Prostate gland (tissue), 2 donors: ENCODE data around the gene GDF2.

Experiments used
- CTCF ChIP-seq, 4 experiments: fragments of 200-600 bp in 2 of 4; fragments of 450-650 bp in 2 of 4; sonication (generic) in 2 of 4; IDR thresholded peaks; 1 replicate in 3 of 4; 2 replicates in 1 of 4; pipeline ENCODE4 v1.5.1; 2016 to 2019; ENCODE audit warnings: antibody characterized with exemption in 4 of 4, mild to moderate bottlenecking in 2 of 4, moderate library complexity in 2 of 4
- POLR2AphosphoS5 ChIP-seq: sonication (generic); formaldehyde crosslinking; IDR thresholded peaks from one replicate; pipeline ENCODE4 v1.6.1; 2017; ENCODE audit warnings: antibody characterized with exemption

GRCh38 chr10:47339186-47339735, 17.0 kb downstream of the GDF2 start:
- TF ChIP-seq CTCF (IDR thresholded peaks at IDR 0.05): no peak
- TF ChIP-seq POLR2AphosphoS5: no peak
